H1 (cell line): ENCODE data around the gene CEP83. TPM values are rescaled to one million over a fixed set of nuclear protein-coding genes. Genes with fewer than 3 reads are reported as not detected.

Experiments
- CBX5 ChIP-seq: fragments of 300-800, 300-1000 bp; sonication (generic); IDR thresholded peaks from 2 replicates; pipeline ENCODE4 v1.7.1; 2016; ENCODE audit warnings: antibody characterized with exemption, low read length, low read depth
- CTCF ChIP-seq, 3 experiments: IDR thresholded peaks; 1 replicate in 2 of 3; 2 replicates in 1 of 3; pipeline versions ENCODE4 v1.5.1 to v1.6.1; 2011; ENCODE audit warnings: low read length in 3 of 3, mild to moderate bottlenecking in 3 of 3, inconsistent platforms in 2 of 3, low read depth in 1 of 3, moderate library complexity in 1 of 3; ENCODE audit not compliant: insufficient read depth in 1 of 3; ENCODE audit errors: control extremely low read depth in 1 of 3
- TCF12 ChIP-seq: IDR thresholded peaks from 2 replicates; pipeline ENCODE4 v1.6.1; 2011; ENCODE audit warnings: low read depth, mild to moderate bottlenecking, low read length
- polyA plus RNA-seq, 7 experiments: library from polyadenylated mRNA; depleted of rRNA in 3 of 7; stranded (reverse) in 5 of 7; unstranded in 2 of 7; fragments of >200 nt in 5 of 7; fragments of 200-250 nt in 2 of 7; gene quantifications; 1 replicate in 5 of 7; 2 replicates in 1 of 7; 4 replicates in 1 of 7; pipeline versions ENCODE4 v1.2.1 to v1.2.3, GENCODE V29; 2011 to 2013; ENCODE audit warnings: missing spikeins in 2 of 7, mixed read lengths in 2 of 7
- total RNA-seq: library from RNA; stranded (reverse); fragmentation: NEBNext Ultra II Directional; extraction: Animal tissue kit (Norgen Biotek cat#: 25700); gene quantifications from 2 replicates; pipeline ENCODE4 v1.2.1, GENCODE V29; 2021

CEP83 gene
- total and polyA plus RNA-seq, 2 of the 8 experiments (the other 6 are each of a cell fraction or from before 2014, with no cell fraction given): 6.0 to 25.8 TPM

- no peak for TF ChIP-seq CTCF (IDR thresholded peaks at IDR 0.05; ENCODE audit: control extremely low read depth in 1 of 3, insufficient read depth in 1 of 3, low read depth in 1 of 3, low read length in 3 of 3)
- no peak for TF ChIP-seq CBX5
- TF ChIP-seq TCF12: no peak
These were observed 54.1 kb downstream of the CEP83 start (continued) for GRCh38 chr12:94405413-94406116.
